GM18502 (cell line): Measurements from ENCODE around the gene DUSP5.
"Not testable (repeated sequence)": the region's sequence is repeated elsewhere in the genome, so short reads cannot be mapped to it uniquely, and the experiment has no call there.

Experiments
- ATAC-seq: cut with Tn5 transposase; IDR thresholded peaks from one replicate; pipeline ENCODE4 v1.9.1; 2021; ENCODE audit warnings: mild to moderate bottlenecking; ENCODE audit not compliant: unreplicated experiment, poor library complexity

The DUSP5 gene, protein sequence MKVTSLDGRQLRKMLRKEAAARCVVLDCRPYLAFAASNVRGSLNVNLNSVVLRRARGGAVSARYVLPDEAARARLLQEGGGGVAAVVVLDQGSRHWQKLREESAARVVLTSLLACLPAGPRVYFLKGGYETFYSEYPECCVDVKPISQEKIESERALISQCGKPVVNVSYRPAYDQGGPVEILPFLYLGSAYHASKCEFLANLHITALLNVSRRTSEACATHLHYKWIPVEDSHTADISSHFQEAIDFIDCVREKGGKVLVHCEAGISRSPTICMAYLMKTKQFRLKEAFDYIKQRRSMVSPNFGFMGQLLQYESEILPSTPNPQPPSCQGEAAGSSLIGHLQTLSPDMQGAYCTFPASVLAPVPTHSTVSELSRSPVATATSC

DNA sequence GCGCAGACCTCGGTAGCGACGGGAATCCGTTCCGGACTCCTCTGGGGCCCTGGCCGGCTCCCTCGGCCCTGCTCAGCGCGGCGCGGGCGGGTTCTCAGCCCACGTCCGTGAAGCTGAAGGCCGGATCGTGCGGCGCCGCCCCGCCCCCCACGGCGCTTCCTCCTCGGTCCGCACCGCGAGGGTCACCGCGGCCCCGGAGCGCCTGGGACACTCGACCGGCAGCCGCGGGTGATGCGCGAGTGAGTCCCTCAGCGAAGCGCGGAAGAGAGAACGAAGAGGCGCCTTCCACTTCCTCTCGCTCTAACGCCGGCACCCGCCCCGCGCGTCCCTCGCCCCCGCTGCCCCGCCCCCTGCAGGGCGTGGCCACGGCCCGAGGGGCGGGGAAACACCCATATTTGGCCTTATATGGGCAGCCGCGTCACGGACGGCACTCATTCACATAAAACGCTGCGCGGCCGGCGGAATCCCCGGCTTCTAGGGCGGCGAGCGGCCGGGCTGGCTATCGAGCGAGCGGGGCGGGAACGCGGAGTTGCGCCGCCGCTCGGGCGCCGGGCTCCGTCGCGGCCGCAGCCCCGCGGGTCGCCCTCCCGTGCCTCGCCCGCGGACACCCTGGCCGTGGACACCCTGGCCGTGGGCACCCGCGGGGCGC lies at the start of gene DUSP5:
TSS of gene DUSP5 (plus strand) at position 470 of the 649 bp plus-strand sequence. CDS start 215 bp downstream, outside the sequence.
- peak; percentile 73 for ATAC-seq

DNA sequence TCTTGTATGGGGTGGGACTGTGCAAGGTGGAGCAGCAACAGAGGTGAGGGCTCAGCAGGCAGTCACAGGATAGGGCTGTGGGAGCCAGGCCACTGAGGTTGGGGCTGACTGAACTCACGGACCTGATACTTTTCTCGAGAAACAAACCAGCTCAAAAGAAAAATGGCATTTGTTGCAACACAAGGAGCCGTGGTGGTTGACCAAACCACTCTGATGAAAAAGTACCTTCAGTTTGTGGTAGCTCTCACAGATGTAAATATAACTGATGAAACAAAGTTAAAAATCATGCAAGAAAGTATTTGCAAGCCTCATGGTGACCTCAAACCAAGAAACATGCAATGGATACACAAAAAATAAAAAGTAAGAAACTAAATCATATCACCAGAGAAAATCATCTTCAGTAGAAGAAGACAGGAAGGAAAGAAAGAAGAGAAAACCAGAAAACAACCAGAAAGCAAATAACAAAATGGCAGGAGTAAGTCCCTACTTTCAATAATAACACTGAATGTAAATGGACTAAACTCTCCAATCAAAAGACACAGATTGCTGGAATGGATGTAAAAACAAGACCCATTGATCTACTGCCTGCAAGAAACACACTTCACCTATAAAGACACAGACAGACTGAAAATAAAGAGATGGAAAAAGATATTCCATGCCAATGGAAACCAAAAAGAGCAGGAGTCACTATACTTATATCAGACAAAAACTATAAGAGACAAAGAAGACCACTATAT lies 48.9 kb upstream of the DUSP5 start:
- no peak for ATAC-seq

DNA sequence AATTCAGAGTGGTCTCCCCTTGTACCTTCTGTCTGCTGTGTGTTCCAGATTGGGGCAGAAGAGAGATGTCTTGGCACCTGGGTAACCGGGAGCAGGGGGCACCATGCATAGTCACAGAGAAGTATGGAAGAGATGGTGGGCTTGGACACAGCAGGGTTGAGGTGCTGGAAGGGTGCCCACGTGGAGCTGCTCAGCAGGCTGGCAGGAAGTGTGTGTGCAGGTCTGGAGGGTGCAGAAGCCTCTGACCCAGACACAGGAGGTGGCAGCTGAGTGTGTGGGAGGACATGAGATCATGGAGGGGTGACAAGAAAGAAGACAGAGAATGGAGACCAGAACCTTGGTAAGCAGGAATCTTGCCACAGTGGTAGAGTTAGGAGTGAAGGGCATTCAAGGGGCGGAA lies 42.3 kb upstream of the DUSP5 start:
- no peak for ATAC-seq

DNA sequence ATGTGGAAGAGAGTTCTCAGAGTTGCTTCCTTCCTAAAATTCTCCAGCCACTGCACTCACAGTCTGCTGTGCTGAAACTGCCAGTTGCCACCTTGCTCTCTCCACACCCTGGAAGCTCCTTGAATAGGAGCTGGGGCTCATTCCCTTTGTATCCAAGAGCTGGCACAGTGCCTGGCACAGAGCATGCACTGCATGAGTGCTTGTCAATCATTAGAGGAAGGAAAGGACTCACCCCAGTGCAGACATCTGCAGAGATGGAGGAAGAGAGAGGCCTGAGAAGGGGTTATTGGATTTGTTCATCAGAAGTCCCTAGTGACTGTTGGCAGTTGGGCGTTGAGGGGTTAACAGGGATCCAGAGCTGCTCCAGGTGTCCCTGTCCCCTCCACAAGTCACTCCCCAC lies 41.7 kb upstream of the DUSP5 start:
- no peak for ATAC-seq

DNA sequence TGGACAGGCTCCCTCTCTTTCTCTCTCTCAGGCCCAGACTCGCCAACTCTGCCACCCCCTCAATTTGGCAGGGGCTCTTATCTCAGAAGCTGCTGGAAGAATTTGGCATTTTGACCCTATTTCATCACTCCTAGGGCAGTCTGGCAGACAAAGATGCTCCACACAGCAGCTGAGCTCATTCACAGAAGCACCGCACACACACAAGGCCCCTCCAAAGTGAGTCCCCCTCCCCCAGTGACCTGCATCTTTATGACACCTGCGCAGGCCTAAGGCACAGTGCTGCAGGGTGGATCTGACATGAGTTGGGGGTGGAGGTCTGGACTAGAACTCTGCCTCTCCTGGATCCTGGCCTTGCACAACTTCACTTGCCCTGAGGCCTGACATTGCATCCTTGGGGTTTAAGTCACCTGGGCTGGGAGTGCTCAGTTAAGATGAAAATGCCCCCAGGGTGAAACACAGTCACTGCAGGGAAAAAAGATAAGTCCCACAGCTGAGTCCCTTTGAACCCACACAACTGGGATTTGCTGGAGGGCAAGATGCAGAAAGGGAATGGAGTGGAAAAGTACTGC lies 41.1 kb upstream of the DUSP5 start:
- no peak for ATAC-seq

- ATAC-seq = no peak
Measured at GRCh38 chr10:110457851-110458250, 39.9 kb upstream of the DUSP5 start.

DNA sequence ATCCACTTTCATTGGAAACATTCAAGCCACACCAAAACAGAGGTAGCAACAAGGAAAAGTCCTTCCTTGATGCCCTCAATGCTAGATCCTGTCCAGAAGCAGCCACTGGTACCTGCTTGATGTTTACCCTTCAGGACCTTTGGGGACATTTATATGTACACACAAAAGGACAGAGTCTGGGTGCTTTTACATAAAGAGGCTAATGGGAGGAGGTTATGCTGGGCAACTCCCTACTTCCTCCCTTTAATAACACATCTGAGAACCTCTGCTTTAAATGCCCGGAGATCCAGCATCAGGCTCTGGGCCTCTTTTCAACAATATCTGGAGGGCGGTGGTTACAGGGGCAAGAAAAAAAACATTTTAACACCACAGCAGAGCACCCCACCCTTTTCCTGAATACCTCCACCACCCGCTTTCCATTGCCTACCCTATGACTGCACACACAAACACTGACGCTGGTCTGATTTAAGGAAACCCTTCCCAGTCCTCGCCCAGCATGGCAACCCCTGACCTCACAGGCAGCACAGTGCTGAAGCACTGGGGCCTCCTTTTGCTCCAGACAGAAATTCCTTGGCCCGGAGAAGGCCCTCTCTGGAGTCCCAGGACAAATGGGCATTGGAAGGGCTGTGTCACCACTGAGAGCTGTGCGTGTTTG lies 39.3 kb upstream of the DUSP5 start:
- peak; percentile 43 for ATAC-seq

- ATAC-seq = no peak
Measured at GRCh38 chr10:110459600-110459999, 38.1 kb upstream of the DUSP5 start.

DNA sequence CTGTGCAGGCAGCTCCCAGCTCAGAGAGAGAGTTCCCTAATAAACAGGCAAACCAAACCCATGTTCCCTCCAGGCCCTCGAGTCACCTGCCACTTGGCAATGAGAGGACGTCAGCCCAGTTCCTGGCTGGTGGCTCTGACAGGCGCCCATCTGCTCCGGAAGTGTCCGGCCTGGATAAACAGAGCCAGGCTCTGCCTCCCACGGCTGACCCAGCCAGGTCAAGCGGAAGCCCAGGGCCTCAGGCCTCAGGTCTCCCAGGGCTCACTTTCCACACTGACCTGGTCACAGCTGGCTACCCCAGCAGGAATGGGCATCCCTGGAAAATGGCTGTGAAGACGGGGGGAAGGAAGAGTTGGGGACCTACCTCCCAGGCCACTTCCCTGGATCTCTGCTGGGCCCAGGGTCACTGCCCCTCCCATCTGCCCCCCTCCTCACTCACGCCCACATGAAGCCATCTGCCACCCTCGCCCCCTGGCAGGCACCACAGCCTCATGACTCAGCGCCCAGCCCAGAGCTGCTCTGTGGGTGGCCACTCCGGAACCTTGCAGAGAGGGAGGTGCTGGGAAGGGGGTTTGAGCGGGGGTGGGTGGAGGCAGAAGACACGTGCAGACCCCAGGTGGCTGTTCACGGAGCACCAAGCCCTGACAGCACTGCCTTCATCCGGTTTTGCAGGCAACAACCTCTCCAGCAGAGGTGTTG lies 37.4 kb upstream of the DUSP5 start:
- no peak for ATAC-seq

DNA sequence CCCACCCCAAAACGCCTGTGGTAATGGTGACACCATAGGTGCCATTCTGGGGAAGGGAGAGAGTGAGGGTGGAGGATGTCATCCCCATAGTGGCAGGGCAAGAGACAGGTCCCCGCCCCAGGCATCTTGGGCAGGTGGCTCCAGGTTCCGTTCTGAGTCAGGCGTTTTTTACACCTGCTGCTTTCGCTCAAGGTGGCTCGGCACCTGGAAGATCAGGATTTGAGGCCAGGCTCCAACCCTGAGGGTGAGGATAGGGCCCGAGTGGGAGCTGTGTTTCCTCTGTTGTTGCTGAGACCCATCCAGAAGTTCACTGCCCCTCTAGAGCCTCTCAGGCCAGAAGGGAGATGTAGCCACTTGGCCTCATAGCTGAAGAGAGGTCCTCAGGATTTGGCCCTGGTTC lies 36.6 kb upstream of the DUSP5 start:
- ATAC-seq = no peak

DNA sequence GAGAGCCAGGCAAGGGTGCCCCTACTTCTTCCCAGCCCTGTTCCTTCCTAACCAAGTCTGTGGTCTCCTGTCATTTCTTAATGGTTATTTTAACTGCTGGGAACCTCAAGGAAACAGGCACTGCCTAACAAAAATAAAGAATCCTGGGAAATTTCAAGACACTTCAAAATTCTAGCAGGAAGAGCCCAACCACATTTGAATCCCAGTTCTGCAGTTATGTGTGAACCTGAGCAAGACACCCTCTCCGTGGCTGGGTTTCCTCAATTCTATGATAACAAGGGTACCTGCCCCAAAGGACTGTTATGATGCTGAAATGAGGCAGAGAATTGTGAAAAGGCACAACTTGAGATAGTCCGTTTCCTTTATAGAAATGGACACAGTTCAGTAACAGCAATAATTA lies 36.2 kb upstream of the DUSP5 start:
- no peak for ATAC-seq

DNA sequence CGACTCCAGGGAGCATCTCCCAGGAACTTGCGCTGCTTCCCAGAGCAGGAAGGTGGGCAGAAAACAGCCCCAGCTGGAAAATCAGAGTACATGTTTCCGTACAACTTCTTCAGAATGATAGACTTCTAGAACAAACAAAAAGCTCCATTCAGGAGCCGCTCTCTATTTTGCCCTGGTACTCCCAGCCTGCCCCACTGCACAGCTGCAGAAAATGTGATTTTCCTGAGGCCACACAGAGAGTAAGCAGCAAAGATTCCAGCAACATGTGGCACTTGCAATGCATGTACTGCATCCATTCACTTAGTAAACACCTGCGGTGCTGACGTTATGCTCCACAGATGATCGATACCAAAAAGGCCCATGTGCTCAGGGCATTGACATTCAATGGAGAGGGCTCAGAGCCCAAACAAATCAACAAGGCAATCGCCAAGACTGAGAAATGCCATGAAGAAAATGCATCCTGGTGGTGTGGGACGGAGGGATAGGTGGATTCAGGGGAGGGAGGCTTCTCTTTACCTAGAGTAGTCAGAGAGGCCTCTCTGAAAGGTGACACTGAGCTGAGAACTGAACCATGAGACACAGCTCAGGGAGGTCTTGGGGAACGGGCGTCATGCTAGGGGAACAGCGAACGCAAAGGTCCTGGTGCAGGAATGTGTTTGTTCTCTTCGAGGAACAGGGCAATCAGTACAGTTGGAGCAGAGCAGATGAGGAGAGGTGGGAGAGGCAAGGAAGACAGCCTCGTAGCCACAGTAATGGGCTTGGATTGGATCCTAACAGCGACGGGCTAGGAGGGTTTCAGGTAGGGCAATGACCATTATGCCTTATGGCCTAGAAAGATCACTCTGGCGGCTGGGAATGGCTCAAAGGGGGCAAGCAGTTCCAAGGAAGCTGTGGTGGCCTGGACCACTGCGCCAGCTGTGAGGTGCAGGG lies 35.3 kb upstream of the DUSP5 start:
- ATAC-seq = no peak

DNA sequence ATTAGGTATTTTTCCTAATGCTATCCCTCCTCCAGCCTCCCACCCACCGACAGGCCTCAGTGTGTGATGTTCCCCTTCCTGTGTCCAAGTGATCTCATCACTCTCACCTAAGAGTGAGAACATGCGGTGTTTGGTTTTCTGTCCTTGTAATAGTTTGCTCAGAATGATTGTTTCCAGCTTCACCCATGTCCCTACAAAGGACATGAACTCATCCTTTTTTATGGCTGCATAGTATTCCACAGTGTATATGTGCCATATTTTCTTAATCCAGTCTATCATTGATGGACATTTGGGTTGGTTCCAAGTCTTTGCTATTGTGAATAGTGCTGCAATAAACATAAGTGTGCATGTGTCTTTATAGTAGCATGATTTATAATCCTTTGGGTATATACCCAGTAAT lies 29.4 kb upstream of the DUSP5 start:
- ATAC-seq = not testable (repeated sequence)

DNA sequence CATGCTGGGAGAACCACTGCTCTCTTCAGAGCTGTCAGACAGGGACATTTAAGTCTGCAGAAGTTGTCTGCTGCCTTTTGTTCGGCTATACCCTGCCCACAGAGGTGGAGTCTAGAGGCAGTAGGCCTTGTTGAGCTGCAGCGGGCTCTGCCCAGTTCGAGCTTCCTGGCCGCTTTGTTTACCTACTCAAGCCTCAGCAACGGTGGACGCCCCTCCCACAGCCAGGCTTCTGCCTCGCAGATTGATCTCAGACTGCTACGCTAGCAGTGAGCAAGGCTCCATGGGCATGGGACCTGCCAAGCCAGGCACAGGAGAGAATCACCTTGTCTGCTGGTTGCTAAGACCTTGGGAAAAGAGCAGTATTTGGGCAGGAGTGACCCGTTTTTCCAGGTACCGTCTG lies 27.2 kb upstream of the DUSP5 start:
- not testable (repeated sequence) for ATAC-seq

DNA sequence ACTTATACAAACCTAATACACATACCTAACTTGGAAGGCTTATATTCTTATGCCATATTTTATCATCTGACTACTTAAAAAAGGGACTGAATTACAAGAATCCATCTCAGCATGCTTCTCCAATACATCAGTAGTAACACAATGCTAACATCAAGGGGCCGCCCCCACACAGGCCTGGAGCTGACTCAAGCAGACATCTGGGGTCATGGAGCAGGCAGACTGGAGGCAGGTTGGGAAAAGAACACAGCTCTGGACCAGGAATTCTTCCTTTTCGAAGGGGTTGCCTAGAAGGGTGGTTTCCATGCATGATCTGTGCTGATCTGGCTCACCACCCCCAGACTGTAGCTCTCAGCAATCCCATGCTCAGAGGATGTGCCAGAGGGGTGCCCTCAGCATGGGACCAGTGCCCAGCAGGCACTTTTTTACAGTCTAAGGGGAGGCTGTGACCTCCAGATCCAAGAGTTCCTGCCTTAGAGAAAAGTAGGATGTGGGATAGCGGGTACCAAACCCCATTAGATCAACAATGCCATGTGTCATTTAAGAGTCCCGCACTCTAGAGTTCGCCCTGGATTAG lies 26.1 kb upstream of the DUSP5 start:
- ATAC-seq = no peak

GRCh38 chr10:110474017-110474416 lies 23.7 kb upstream of the DUSP5 start:
- no peak for ATAC-seq

GRCh38 chr10:110474826-110475225 lies 22.9 kb upstream of the DUSP5 start:
- ATAC-seq = no peak

- ATAC-seq = no peak
Measured at GRCh38 chr10:110475722-110476515, 21.8 kb upstream of the DUSP5 start.
